ENCODE measurements around the gene KIAA1328. TPM values are rescaled to one million over a fixed set of nuclear protein-coding genes. Genes with fewer than 3 reads are reported as not detected.

Gene KIAA1328
- total RNA-seq, 1 donor from 2014 or later: 10.7 TPM

DNA sequence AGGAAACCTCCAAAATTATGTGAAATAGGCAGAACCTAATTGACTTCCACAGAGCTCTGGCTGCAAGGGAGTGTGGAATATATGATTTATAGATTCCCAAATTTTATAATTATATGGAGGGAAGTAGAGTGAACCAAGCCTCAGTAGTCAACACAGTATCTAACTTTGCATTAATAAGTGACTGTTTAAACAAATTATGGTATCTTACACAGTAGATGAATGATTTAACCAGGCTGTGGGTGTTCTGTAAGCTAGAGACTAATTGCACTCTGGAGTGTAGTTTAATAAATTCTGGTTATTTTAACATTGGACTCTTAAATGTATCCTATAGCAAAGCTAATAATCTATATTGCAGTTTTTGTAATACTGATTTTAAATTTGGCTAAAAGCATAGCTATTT is 183.5 kb downstream of the KIAA1328 start:
- H3K27me3 Mint-ChIP-seq (ENCODE audit: unreplicated experiment): no peaks in the 10 kb centered on the region
- no peak overlapping the region for H3K4me3 Mint-ChIP-seq (ENCODE audit: unreplicated experiment)
- TF ChIP-seq, protein P1, sequence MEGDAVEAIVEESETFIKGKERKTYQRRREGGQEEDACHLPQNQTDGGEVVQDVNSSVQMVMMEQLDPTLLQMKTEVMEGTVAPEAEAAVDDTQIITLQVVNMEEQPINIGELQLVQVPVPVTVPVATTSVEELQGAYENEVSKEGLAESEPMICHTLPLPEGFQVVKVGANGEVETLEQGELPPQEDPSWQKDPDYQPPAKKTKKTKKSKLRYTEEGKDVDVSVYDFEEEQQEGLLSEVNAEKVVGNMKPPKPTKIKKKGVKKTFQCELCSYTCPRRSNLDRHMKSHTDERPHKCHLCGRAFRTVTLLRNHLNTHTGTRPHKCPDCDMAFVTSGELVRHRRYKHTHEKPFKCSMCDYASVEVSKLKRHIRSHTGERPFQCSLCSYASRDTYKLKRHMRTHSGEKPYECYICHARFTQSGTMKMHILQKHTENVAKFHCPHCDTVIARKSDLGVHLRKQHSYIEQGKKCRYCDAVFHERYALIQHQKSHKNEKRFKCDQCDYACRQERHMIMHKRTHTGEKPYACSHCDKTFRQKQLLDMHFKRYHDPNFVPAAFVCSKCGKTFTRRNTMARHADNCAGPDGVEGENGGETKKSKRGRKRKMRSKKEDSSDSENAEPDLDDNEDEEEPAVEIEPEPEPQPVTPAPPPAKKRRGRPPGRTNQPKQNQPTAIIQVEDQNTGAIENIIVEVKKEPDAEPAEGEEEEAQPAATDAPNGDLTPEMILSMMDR (IDR thresholded peaks at IDR 0.05): no peak
- peaks cover 6% of the 10 kb centered on the region for H3K36me3 Mint-ChIP-seq (ENCODE audit: unreplicated experiment)
- no peak for DNase-seq (ENCODE audit: extremely low spot score, unreplicated experiment)
- H3K9me3 Mint-ChIP-seq (ENCODE audit: unreplicated experiment): peaks cover 23% of the 10 kb centered on the region
- H3K4me1 Mint-ChIP-seq (ENCODE audit: unreplicated experiment): no peaks in the 10 kb centered on the region
- H3K27ac Mint-ChIP-seq (ENCODE audit: unreplicated experiment): no peak overlapping the region

DNA sequence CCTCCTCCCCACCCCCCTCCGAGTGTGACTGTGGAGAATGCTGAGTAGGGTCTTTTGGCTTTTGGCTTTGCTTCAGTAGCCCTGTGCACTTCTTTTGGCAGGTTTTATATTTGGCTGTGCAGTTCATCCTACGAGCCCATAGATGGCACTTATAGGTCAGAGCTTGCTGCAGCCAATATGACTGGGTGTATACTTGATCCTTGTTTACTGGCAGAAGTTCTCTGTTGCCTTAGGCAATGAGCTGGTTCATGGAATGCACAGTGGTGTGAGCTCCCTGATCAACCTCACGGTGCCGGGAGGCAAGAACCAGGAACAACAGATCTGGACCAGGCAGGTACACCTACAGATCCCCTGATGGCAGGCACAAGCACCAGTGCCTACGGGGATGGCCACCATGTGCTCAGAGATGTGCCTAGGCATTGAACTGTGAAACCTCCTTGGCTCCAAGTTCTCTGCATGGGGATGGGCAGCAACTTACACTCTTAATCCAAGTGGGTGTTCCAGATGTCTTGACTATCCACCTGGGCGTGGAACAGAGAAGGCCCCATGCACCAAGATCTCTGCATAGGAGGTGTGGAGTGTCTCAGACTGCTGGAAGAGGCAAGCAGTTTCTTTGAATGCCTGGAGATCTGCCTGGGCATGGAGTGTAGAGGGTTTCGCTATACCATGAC is 190.4 kb downstream of the KIAA1328 start:
- TF ChIP-seq, protein P1 (IDR thresholded peaks at IDR 0.05): peak; percentile 21
- Mint-ChIP-seq H3K4me3 (ENCODE audit: unreplicated experiment) (no peak overlapping the region), H3K4me1 (ENCODE audit: unreplicated experiment) (no peaks in the 10 kb centered on the region), H3K9me3 (ENCODE audit: unreplicated experiment) (peaks cover 38% of the 10 kb centered on the region), H3K27me3 (ENCODE audit: unreplicated experiment) (no peaks in the 10 kb centered on the region), H3K36me3 (ENCODE audit: unreplicated experiment) (peaks cover 15% of the 10 kb centered on the region), H3K27ac (ENCODE audit: unreplicated experiment) (no peak overlapping the region)
- DNase-seq (ENCODE audit: extremely low spot score, unreplicated experiment): no peak

DNA sequence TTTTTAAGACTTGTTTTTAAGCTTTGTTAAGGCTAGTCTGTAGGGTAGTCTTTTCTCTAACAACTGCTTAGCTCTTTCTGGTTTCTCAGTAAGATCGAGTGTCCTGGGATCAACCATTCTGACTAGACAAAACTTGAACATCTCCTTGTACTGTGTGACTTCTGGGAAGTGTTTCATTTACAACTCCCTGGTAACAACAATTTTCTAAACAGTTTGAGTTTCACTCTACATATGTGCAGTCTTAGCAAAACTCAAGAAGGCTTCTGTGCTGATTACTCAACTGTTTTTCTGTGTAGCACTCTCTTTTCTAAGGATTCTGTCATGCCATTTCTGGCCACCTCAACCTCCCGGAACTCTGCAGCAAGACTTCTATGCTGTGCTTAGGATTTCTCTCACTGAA is 204.5 kb downstream of the KIAA1328 start:
- Mint-ChIP-seq H3K27me3 (ENCODE audit: unreplicated experiment) (no peaks in the 10 kb centered on the region), H3K36me3 (ENCODE audit: unreplicated experiment) (peaks cover 8% of the 10 kb centered on the region), H3K4me3 (ENCODE audit: unreplicated experiment) (no peak overlapping the region), H3K9me3 (ENCODE audit: unreplicated experiment) (peaks cover 16% of the 10 kb centered on the region), H3K4me1 (ENCODE audit: unreplicated experiment) (no peaks in the 10 kb centered on the region), H3K27ac (ENCODE audit: unreplicated experiment) (no peak overlapping the region)
- TF ChIP-seq, protein P1 (IDR thresholded peaks at IDR 0.05): no peak
- no peak for DNase-seq (ENCODE audit: extremely low spot score, unreplicated experiment)

DNA sequence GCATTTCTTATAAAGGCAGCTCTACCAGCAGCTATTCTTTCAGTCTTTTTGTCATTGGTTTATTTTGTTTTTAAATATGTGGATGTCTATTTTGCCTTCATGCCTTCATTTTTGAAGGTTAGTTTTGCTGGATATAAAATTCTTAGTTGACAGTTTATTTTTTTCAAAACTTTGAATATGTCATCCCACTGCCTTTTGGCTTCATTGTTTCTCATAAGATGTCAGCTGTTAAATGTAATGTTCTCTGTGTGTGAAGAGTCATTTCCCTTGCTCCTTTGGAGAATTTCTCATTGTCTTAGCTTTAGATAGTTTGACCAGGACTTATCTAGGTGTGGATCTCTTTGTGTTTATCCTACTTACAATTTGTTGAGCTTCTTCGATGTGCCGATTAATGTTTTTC is 213.5 kb downstream of the KIAA1328 start:
- peaks cover 12% of the 10 kb centered on the region for H3K36me3 Mint-ChIP-seq (ENCODE audit: unreplicated experiment)
- H3K4me3 Mint-ChIP-seq (ENCODE audit: unreplicated experiment): no peak overlapping the region
- peaks cover 21% of the 10 kb centered on the region for H3K9me3 Mint-ChIP-seq (ENCODE audit: unreplicated experiment)
- TF ChIP-seq, protein P1 (IDR thresholded peaks at IDR 0.05): no peak
- H3K27ac Mint-ChIP-seq (ENCODE audit: unreplicated experiment): no peak overlapping the region
- no peaks in the 10 kb centered on the region for H3K4me1 Mint-ChIP-seq (ENCODE audit: unreplicated experiment)
- H3K27me3 Mint-ChIP-seq (ENCODE audit: unreplicated experiment): no peaks in the 10 kb centered on the region
- no peak for DNase-seq (ENCODE audit: extremely low spot score, unreplicated experiment)

DNA sequence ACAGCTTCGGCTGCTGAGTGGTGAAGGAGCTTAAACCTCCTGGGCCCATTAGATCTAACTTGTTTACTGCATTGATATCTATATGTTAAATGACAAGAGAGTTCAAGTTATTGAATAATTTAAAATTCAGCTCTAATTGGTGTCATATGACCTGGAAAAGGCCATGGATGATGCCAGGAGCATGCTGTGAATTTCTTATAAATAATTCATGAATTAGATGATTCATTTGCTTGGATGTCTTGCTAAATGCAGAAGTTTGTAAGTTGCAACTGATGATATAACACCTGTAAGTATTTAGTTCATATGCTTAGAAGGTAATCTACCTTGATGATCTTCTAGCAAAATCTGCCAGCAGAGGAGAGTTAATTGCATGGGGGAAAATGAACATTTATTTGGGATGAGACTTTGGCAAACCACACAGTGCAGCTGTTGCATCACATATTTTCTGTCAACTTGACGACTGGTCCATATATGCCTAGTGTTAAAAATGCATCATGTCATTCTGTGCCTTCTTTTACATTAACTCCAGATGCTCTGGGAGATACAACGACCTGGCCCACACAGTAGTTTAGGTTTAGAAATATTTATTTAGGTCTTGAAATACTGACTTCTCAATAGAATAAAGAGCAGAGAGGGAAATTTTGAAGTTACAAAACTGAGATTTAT is 226.3 kb downstream of the KIAA1328 start:
- DNase-seq (ENCODE audit: extremely low spot score, unreplicated experiment): no peak
- H3K27ac Mint-ChIP-seq (ENCODE audit: unreplicated experiment): no peak overlapping the region
- H3K4me3 Mint-ChIP-seq (ENCODE audit: unreplicated experiment): no peak overlapping the region
- H3K36me3 Mint-ChIP-seq (ENCODE audit: unreplicated experiment): peaks cover 4% of the 10 kb centered on the region
- no peaks in the 10 kb centered on the region for H3K27me3 Mint-ChIP-seq (ENCODE audit: unreplicated experiment)
- peaks cover 12% of the 10 kb centered on the region for H3K9me3 Mint-ChIP-seq (ENCODE audit: unreplicated experiment)
- TF ChIP-seq, protein P1 (IDR thresholded peaks at IDR 0.05): no peak
- no peaks in the 10 kb centered on the region for H3K4me1 Mint-ChIP-seq (ENCODE audit: unreplicated experiment)
